GM21576 (cell line): Measurements from ENCODE around the gene IL17C.
A peak's percentile ranks its signal among the peaks of the same experiment; 100 is the strongest.

Experiments
- ATAC-seq: cut with Tn5 transposase; IDR thresholded peaks from one replicate; pipeline ENCODE4 v1.9.1; 2021; ENCODE audit warnings: mild to moderate bottlenecking, moderate library complexity; ENCODE audit not compliant: unreplicated experiment

Gene IL17C

GRCh38 chr16:88626646-88627045 is 11.7 kb upstream of the IL17C start:
- ATAC-seq: no peak

DNA sequence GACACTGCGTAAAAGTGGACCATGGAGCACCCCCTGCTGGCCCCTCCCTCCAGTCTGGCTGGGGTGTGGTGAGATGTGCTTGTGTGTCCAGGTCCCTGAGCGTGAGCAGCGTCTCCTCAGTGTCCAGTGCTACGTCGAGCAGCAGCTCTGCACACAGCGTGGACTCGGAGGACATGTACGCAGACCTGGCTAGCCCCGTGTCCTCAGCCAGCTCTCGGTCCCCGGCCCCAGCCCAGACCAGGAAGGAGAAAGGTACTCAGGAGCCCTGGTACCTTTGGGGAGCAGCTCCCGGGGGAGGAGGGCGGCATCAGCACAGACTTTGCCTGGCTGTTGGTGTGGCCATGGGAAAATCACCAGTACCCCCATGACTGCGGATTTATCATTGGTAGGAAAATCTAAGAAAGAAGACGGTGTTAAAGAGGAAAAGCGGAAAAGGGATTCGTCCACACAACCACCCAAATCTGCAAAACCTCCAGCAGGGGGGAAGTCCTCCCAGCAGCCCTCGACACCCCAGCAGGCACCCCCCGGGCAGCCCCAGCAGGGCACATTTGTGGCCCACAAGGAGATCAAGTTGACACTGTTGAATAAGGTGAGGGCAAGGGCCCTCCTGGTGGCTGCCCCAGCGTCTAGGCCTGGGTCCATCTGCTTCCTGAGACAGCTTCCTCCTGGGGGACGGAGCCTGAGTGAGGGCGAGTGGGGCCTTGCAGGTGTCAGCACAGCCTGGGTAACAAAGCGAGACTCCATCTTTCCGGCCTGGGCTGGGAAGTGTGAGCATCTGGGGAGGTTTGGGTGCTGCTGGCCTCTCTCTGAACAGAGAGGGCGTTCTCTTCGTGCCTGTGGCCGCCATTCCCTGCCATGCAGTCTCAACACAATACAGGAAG is 10.6 kb upstream of the IL17C start:
- ATAC-seq: no peak

- ATAC-seq: no peak
Measured at GRCh38 chr16:88628512-88628974, 9.8 kb upstream of the IL17C start.

DNA sequence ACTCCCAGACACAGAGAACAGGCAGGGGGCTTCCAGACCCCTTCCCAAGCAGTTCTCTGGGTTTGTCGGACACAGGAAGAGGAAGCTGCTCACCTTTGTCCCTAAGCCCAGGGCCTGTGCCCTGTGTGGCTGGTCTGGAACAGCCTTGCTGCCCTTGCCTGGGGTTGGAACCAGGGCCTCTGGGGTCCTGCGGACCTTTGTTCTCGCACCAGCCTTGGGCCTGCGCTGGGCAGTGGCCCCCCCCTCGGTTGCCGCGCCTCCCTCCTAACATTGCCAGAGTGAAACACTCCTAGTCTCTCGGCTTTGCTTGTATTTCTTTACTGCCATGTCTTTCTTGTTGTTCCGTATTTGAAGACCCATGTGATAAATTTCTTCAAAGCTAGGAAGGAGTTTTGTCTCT is 8.5 kb upstream of the IL17C start:
- ATAC-seq: no peak

- ATAC-seq: no peak
Measured at GRCh38 chr16:88630433-88630832, 7.9 kb upstream of the IL17C start.

DNA sequence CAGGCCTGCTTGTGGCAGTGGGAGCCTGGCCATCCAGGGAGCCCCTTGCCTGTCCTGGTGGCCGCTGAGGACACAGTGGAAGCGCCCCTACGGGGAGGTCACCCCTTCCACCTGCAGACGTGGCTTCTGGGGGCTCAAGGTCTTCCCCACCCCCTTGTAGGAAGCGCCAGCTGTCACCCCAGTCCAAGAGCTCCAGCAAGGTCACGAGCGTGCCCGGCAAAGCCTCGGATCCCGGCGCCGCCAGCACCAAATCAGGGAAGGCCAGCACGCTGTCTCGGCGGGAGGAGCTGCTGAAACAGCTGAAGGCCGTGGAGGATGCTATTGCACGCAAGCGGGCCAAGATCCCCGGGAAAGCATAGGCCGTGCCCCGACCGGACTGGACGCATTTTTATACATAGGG is 7.4 kb upstream of the IL17C start:
- no peak for ATAC-seq

DNA sequence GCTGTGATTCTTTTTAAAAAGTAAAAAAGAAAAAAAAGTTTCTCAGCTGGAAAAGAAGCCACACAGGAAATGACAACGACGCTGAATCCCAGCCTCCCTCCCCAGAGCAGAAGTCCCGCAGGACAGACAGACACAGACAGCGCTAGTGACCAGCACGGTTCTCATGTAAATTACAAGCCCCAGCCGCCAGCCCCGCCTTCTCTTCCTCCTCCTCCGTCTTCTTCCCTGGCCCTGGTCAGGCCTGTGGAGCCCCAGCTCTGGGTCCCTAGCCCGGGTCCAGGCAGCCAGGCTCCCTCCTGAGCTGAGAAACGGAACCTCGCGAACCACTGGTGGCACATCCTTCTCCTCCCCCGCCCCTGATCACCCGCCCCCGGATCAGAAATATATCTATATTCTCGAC is 7.0 kb upstream of the IL17C start:
- ATAC-seq: no peak

- ATAC-seq: no peak
Measured at GRCh38 chr16:88631920-88632586, 6.3 kb upstream of the IL17C start.

- ATAC-seq: no peak
Measured at GRCh38 chr16:88632587-88632930, 5.8 kb upstream of the IL17C start.

DNA sequence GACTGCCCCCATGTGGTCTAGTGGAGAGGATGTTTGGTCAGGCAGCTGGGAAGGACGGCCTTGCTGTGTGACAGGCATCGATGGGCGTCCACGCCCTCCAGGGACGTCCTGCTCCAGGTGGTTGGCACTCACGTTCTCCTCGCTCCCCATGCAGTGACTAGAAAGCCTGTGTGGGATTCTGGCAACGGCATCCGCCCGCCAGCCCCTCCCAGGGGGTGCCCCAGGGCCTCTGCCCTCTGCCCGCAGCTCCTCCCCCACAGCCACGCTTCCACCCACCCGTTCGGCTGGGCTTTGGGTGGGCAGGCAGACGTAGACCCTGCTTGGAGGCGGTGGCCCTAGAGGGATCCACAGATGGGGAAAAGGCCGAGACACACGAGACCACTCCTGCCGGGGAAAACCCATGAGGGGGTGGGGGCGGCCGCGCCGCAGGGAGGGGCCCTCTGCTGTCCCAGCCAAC is 4.7 kb upstream of the IL17C start:
- ATAC-seq: peak; percentile 31

DNA sequence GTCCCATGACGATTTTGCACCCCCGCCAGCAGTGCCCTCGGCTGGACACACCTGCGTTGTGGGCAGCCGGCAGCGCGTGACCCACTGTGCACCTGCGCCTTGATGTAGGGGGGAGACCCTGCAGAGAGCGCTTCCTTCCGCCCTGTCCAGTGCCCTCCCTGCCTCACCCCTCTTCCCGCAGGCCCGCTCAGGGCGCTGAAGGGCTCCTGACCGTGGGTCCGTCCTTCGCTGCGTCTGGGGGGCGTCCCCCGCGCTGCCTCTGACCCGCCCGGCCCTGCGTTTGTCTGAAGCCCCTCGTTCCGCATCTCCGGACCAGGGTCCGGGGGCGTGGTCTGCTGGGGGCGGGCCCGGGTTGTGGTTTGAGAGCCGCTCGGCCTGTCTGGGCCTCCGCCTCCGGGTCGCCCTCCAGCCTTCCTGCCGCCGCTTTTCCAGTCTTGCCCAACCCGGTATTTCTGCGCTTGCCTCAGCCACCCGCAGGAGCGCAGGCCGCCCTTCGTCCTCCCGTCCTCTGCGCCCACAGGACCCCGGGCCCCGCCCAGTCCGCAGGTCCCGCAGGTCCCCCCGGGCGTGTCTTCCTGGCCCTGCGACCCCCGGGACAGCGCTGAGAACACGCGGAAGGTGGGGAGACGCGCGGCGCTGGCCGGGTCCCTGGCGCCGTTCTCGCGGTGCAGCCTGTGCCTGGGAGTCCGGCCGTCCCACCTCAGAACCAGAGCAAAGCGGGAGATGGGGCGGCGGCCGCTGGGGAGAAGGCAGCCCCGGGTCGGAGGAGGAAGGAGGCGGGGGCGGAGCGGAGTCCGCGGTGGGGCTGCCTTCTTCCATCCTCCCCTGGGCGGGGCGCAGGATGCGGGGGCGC is 4.0 kb upstream of the IL17C start:
- peak; percentile 52 for ATAC-seq

DNA sequence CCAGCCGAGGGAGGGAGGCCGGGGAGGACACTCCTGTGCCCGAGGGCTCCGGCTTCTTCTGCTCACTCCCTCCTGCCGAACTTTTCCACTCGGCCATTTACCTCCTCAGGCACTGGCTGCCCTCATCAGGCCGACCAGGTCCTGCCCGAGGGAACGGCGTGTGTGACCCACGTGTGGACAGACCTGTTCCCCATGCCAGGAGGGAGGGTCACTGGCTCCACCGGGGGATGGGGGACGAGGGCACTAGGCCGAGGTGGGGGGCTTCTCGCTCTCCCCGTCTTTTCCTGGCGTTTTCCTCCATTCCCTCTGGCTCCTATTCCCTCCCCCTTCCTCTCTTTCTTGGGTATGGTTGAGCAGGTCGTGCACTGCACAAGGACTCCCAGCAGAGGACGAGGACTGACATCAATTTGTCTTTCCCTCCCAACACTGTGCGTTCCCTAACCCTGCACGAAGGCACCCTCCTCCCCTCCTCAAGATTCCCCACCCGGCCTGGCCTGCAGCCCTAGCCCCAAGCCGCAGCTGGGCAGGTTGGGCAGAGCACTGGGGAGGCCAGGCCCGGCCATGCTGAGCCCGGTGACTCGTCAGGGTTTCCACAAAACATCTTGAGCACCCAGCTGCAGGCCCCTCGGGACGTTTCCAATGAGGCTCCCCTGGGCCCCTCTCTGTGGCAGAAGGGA is 3.2 kb upstream of the IL17C start:
- ATAC-seq: no peak

- ATAC-seq: no peak
Measured at GRCh38 chr16:88635671-88636319, 2.6 kb upstream of the IL17C start.

DNA sequence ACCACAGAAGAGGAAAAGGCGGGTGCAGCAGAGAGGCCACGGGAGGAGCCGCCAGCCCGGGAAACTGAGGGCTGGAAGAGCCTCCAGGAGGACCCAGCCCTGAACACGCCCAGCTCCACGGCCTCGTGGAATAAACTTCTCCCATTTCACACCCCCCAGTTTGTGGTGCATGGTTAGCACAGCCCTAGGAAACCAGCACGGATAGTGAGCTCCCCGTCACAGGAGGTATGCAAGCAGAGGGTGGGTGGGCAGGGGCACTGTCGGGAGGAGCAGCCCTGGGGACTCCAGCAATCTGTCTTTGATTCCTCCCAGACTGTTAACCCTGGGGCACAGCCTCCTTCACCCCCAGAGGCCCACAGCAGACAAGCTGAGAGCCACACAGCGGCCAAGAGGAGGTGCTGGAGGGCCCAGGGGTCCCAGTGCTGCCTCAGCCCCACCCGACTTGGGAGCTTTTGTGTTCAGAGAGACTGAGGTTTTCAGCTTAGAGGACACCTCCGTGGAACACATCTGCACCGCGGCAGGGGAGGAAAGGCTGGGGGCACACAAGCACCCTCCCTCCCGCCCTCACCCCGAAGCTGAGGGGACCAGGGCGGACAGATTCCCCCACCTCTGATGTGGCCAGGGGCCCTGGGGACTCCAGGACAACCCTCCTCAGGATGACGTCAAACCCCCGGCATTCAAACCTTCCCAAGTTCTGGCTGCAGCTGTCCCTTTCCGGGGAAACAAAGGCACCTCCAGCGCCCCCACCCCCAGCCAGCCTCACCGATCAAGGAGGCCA is 1.7 kb upstream of the IL17C start:
- no peak for ATAC-seq

DNA sequence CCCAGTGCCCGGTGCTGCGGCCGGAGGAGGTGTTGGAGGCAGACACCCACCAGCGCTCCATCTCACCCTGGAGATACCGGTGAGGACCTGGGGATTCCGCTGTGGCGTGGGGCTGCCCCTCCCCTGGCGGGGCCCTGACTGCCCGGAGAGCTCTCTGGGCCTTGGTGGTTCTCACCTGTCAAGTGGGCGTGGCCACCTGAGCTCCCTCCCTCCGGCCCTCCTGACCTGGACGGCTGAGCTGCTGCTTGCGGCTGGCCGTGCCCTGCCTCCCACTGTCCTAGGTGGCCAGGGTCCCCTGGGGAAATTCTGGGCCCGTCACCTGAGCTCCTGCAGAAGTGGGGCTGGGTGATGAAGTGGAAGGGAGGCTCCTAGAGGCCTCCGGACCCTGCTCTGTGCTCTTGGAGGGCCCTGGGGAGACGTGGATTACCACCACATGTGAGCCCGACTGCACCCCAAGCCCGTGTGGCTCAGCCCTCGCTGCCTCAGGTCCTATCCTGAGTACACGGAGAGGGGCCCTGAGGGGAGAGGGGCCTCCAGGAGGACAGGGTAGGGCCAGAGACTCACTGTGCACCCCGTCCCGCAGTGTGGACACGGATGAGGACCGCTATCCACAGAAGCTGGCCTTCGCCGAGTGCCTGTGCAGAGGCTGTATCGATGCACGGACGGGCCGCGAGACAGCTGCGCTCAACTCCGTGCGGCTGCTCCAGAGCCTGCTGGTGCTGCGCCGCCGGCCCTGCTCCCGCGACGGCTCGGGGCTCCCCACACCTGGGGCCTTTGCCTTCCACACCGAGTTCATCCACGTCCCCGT is 1.1 kb downstream of the IL17C start:
- ATAC-seq: no peak

GRCh38 chr16:88640039-88640495 is 1.7 kb downstream of the IL17C start:
- ATAC-seq: no peak

DNA sequence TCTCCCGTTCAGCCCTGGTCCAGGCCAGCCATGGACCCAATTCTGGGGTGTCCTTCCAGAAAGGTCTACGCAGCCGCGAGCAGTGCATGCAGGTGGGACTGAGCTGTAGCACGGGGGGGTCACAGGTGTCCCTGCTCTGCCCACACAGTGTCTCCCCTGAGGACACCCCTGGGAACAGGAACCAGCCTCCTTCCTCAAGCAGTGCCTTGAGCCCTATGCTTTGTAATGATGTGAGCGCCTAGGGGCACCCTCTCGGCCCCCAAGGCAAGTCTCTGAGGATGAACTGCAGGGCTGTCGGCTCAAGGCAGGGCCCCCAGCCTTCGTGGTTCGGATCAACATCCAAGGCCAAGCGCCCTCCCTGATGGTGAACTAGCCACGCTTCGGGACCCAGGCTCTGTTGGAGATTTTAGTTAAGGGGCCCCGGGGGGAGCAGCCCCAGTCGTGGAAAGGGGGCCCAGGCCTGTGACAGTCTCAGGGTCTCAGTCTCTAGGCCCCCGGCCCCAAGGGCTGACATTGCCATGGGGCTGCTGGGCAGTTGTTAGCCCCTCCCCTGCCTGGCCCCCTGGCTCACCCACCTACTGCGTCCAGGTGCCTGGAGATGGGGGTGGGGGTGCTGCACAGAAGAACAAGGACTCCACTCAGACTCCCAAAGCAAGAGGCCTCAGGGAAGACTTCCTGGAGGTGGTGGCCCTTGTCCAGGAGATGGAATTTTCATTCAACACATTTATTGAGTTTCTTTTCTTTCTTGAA is 2.3 kb downstream of the IL17C start:
- ATAC-seq: no peak
